ENCODE measurements around the gene XPNPEP3. TPM values are rescaled to one million over a fixed set of nuclear protein-coding genes. Genes with fewer than 3 reads are reported as not detected.

The XPNPEP3 gene
- total RNA-seq, 1 experiment from 2014 or later = 39.9 TPM

- no peaks in the 10 kb centered on the region for H3K4me1 Mint-ChIP-seq (ENCODE audit: low read depth, unreplicated experiment)
- no peak overlapping the region for H3K27ac Mint-ChIP-seq (ENCODE audit: unreplicated experiment)
- H3K27me3 Mint-ChIP-seq (ENCODE audit: unreplicated experiment) = no peaks in the 10 kb centered on the region
- CTCF ChIA-PET = no interaction called here
- no peak overlapping the region for H3K4me3 Mint-ChIP-seq (ENCODE audit: low read depth, unreplicated experiment)
- H3K36me3 Mint-ChIP-seq (ENCODE audit: insufficient read depth, unreplicated experiment) = no peaks in the 10 kb centered on the region
- intact Hi-C loops (cut with micrococcal nuclease; ENCODE audit: unreplicated experiment) = no loop called here
- TF ChIP-seq, protein P1, sequence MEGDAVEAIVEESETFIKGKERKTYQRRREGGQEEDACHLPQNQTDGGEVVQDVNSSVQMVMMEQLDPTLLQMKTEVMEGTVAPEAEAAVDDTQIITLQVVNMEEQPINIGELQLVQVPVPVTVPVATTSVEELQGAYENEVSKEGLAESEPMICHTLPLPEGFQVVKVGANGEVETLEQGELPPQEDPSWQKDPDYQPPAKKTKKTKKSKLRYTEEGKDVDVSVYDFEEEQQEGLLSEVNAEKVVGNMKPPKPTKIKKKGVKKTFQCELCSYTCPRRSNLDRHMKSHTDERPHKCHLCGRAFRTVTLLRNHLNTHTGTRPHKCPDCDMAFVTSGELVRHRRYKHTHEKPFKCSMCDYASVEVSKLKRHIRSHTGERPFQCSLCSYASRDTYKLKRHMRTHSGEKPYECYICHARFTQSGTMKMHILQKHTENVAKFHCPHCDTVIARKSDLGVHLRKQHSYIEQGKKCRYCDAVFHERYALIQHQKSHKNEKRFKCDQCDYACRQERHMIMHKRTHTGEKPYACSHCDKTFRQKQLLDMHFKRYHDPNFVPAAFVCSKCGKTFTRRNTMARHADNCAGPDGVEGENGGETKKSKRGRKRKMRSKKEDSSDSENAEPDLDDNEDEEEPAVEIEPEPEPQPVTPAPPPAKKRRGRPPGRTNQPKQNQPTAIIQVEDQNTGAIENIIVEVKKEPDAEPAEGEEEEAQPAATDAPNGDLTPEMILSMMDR (IDR thresholded peaks at IDR 0.05; ENCODE audit: unreplicated experiment) = no peak
- BruUV-seq (replicated peaks) = no TSS peak
- no peak for DNase-seq
- no peaks in the 10 kb centered on the region for H3K9me3 Mint-ChIP-seq (ENCODE audit: low read depth, unreplicated experiment)
Measured at GRCh38 chr22:40979871-40980270, 122.9 kb downstream of the XPNPEP3 start.

Small RNAs within 50 kb of the gene (microRNA-seq; reads per million reads assigned to microRNA genes)
- 2.1 reads per million for gene MIR4766

Other genes with a start within 250 kb of the XPNPEP3 start
- gene MRTFA, start 220.4 kb upstream of the XPNPEP3 start, total RNA-seq (2022) = 47.4 and 54.1 TPM in 2 replicates
- not detected in 2 replicates for gene MCHR1, start 177.7 kb upstream of the XPNPEP3 start, total RNA-seq (2022)
- gene SLC25A17, start 37.8 kb upstream of the XPNPEP3 start, total RNA-seq (2022) = 20.7 and 24.3 TPM in 2 replicates
- gene ST13, start 509 bp upstream of the XPNPEP3 start, total RNA-seq (2022) = 307 and 322 TPM in 2 replicates
- gene DNAJB7, start 5.0 kb downstream of the XPNPEP3 start, total RNA-seq (2022) = not detected in 2 replicates
- gene RBX1, start 94.2 kb downstream of the XPNPEP3 start, total RNA-seq (2022) = 45.5 and 51.8 TPM in 2 replicates
- 67.2 and 71.5 TPM in 2 replicates for gene EP300, start 235.4 kb downstream of the XPNPEP3 start, total RNA-seq (2022)

Data from Calu3 (cell line).